ENCODE data around the gene RAB21.

The RAB21 gene

GRCh38 chr12:71767183-71767582 lies 12.5 kb downstream of the RAB21 start:
- H3K36me3 ChIP-seq (ENCODE audit: control insufficient read depth, low read length) = peaks cover 42% of the 10 kb centered on the region
- no peak overlapping the region for H3K27ac ChIP-seq (ENCODE audit: low read depth, low read length)
- H3K27me3 ChIP-seq (ENCODE audit: control insufficient read depth, low read length) = no peaks in the 10 kb centered on the region
- peaks cover 10% of the 10 kb centered on the region; the same call in 1 of the 2 replicates for H4K20me1 ChIP-seq (ENCODE audit: control insufficient read depth, insufficient read depth, low read depth, low read length)
- TF ChIP-seq CTCF (IDR thresholded peaks at IDR 0.05; ENCODE audit: low read depth, low read length, poor library complexity, severe bottlenecking) (no peak), EZH2phosphoT487 (IDR thresholded peaks at IDR 0.05; ENCODE audit: borderline replicate concordance, low read length) (no peak)
- H3K4me1 ChIP-seq (ENCODE audit: control insufficient read depth, low read length) = no peaks in the 10 kb centered on the region
- H3F3A ChIP-seq (ENCODE audit: control insufficient read depth, insufficient read depth) = no peaks in the 10 kb centered on the region
- peaks cover 78% of the 10 kb centered on the region for H3K79me2 ChIP-seq (ENCODE audit: control insufficient read depth, low read length)
- H3K9me2 ChIP-seq (replicated peaks; ENCODE audit: control insufficient read depth, low read length) = no peaks in the 10 kb centered on the region
- no peak overlapping the region for H3K4me3 ChIP-seq (ENCODE audit: low read length)
- no peaks in the 10 kb centered on the region for H3K9me3 ChIP-seq (ENCODE audit: control insufficient read depth, insufficient read depth, low read length)
- no peak overlapping the region for H3K4me2 ChIP-seq (ENCODE audit: low read length)

GRCh38 chr12:71768900-71769299 lies 14.2 kb downstream of the RAB21 start:
- no peaks in the 10 kb centered on the region for H3F3A ChIP-seq (ENCODE audit: control insufficient read depth, insufficient read depth)
- H3K9me2 ChIP-seq (replicated peaks; ENCODE audit: control insufficient read depth, low read length) = no peaks in the 10 kb centered on the region
- no peaks in the 10 kb centered on the region for H3K4me1 ChIP-seq (ENCODE audit: control insufficient read depth, low read length)
- no peaks in the 10 kb centered on the region for H3K27me3 ChIP-seq (ENCODE audit: control insufficient read depth, low read length)
- H3K27ac ChIP-seq (ENCODE audit: low read depth, low read length) = no peak overlapping the region
- TF ChIP-seq CTCF (IDR thresholded peaks at IDR 0.05; ENCODE audit: low read depth, low read length, poor library complexity, severe bottlenecking) (no peak), EZH2phosphoT487 (IDR thresholded peaks at IDR 0.05; ENCODE audit: borderline replicate concordance, low read length) (no peak)
- H4K20me1 ChIP-seq (ENCODE audit: control insufficient read depth, insufficient read depth, low read depth, low read length) = peaks cover 10% of the 10 kb centered on the region; the same call in 1 of the 2 replicates
- H3K4me3 ChIP-seq (ENCODE audit: low read length) = no peak overlapping the region
- no peaks in the 10 kb centered on the region for H3K9me3 ChIP-seq (ENCODE audit: control insufficient read depth, insufficient read depth, low read length)
- H3K36me3 ChIP-seq (ENCODE audit: control insufficient read depth, low read length) = peaks cover 53% of the 10 kb centered on the region
- H3K4me2 ChIP-seq (ENCODE audit: low read length) = no peak overlapping the region
- peaks cover 60% of the 10 kb centered on the region for H3K79me2 ChIP-seq (ENCODE audit: control insufficient read depth, low read length)

- Histone ChIP-seq H4K20me1 (ENCODE audit: control insufficient read depth, insufficient read depth, low read depth, low read length) (peaks cover 8% of the 10 kb centered on the region; the same call in 1 of the 2 replicates), H3K79me2 (ENCODE audit: control insufficient read depth, low read length) (peaks cover 39% of the 10 kb centered on the region), H3K27me3 (ENCODE audit: control insufficient read depth, low read length) (no peaks in the 10 kb centered on the region), H3K36me3 (ENCODE audit: control insufficient read depth, low read length) (peaks cover 55% of the 10 kb centered on the region), H3K4me2 (ENCODE audit: low read length) (no peak overlapping the region), H3K4me1 (ENCODE audit: control insufficient read depth, low read length) (no peaks in the 10 kb centered on the region), H3F3A (ENCODE audit: control insufficient read depth, insufficient read depth) (no peaks in the 10 kb centered on the region), H3K4me3 (ENCODE audit: low read length) (no peak overlapping the region), H3K9me3 (ENCODE audit: control insufficient read depth, insufficient read depth, low read length) (no peaks in the 10 kb centered on the region), H3K9me2 (replicated peaks; ENCODE audit: control insufficient read depth, low read length) (no peaks in the 10 kb centered on the region), H3K27ac (ENCODE audit: low read depth, low read length) (no peak overlapping the region)
- no peak for TF ChIP-seq EZH2phosphoT487 (IDR thresholded peaks at IDR 0.05; ENCODE audit: borderline replicate concordance, low read length)
- TF ChIP-seq CTCF (IDR thresholded peaks at IDR 0.05; ENCODE audit: low read depth, low read length, poor library complexity, severe bottlenecking) = no peak
Measured at GRCh38 chr12:71771069-71771468, 16.4 kb downstream of the RAB21 start.

Measured in DOHH2 (cell line).